ENCODE results near the gene CCNYL1.
"Not testable (repeated sequence)": the region's sequence is repeated elsewhere in the genome, so short reads cannot be mapped to it uniquely, and the experiment has no call there.

CCNYL1 gene

GRCh38 chr2:207698301-207698700 lies 13.1 kb upstream of the CCNYL1 start:
- no peak for DNase-seq

GRCh38 chr2:207704078-207704477 lies 7.4 kb upstream of the CCNYL1 start:
- no peak for DNase-seq

GRCh38 chr2:207704671-207705070 lies 6.8 kb upstream of the CCNYL1 start:
- DNase-seq = no peak

GRCh38 chr2:207706936-207707860 lies 4.2 kb upstream of the CCNYL1 start:
- no peak for DNase-seq

GRCh38 chr2:207711750-207712530 lies 500 bp downstream of the CCNYL1 start:
- peak; percentile 31 for DNase-seq

GRCh38 chr2:207716056-207716455 lies 4.6 kb downstream of the CCNYL1 start:
- no peak for DNase-seq

GRCh38 chr2:207718521-207718920 lies 7.1 kb downstream of the CCNYL1 start:
- DNase-seq = no peak

GRCh38 chr2:207719008-207719407 lies 7.6 kb downstream of the CCNYL1 start:
- no peak for DNase-seq

- not testable (repeated sequence) for DNase-seq
Measured at GRCh38 chr2:207719655-207720054, 8.2 kb downstream of the CCNYL1 start.

- DNase-seq = no peak
Measured at GRCh38 chr2:207720517-207721187, 9.2 kb downstream of the CCNYL1 start.

GRCh38 chr2:207722773-207723424 lies 11.5 kb downstream of the CCNYL1 start:
- no peak for DNase-seq

- not testable (repeated sequence) for DNase-seq
Measured at GRCh38 chr2:207723425-207723787, 12.0 kb downstream of the CCNYL1 start.

GRCh38 chr2:207724113-207724512 lies 12.7 kb downstream of the CCNYL1 start:
- DNase-seq = no peak

- DNase-seq = no peak
Measured at GRCh38 chr2:207725873-207726578, 14.6 kb downstream of the CCNYL1 start.

GRCh38 chr2:207727261-207727660 lies 15.8 kb downstream of the CCNYL1 start:
- no peak for DNase-seq

GRCh38 chr2:207729465-207729998 lies 18.1 kb downstream of the CCNYL1 start:
- DNase-seq = no peak

- no peak for DNase-seq
Measured at GRCh38 chr2:207731138-207731537, 19.7 kb downstream of the CCNYL1 start.

- DNase-seq = no peak
Measured at GRCh38 chr2:207733597-207734240, 22.3 kb downstream of the CCNYL1 start.

- DNase-seq = no peak
Measured at GRCh38 chr2:207734264-207734635, 22.8 kb downstream of the CCNYL1 start.

- DNase-seq = no peak
Measured at GRCh38 chr2:207734636-207735512, 23.4 kb downstream of the CCNYL1 start.

Measured in activated T-cell treated with anti-CD3 and anti-CD28 coated beads for 4 hours (primary cell).